Lung microvascular endothelial cell (primary cell): ENCODE results near the gene DAZAP1. TPM values are rescaled to one million over a fixed set of nuclear protein-coding genes. Genes with fewer than 3 reads are reported as not detected.
A peak's percentile ranks its signal among the peaks of the same experiment; 100 is the strongest.

Experiments
- DNase-seq, 2 donors: peaks; one replicate each; pipeline versions ENCODE4 v3.0.0 to v3.0.0-alpha.2; 2010; ENCODE audit warnings: low read depth in 2 of 2
- total RNA-seq: library from RNA; depleted of rRNA; stranded (reverse); fragments of >200 nt; gene quantifications from 2 replicates; pipeline ENCODE4 v1.2.1, GENCODE V29; 2014

DAZAP1 gene
- total RNA-seq, 1 donor from 2014 or later: 46.4 TPM

GRCh38 chr19:1377176-1377964 lies 30.0 kb upstream of the DAZAP1 start:
- no peak for DNase-seq

GRCh38 chr19:1377965-1378785 lies 29.2 kb upstream of the DAZAP1 start:
- DNase-seq: peak in 1 of 2 donors; percentile 91

DNA sequence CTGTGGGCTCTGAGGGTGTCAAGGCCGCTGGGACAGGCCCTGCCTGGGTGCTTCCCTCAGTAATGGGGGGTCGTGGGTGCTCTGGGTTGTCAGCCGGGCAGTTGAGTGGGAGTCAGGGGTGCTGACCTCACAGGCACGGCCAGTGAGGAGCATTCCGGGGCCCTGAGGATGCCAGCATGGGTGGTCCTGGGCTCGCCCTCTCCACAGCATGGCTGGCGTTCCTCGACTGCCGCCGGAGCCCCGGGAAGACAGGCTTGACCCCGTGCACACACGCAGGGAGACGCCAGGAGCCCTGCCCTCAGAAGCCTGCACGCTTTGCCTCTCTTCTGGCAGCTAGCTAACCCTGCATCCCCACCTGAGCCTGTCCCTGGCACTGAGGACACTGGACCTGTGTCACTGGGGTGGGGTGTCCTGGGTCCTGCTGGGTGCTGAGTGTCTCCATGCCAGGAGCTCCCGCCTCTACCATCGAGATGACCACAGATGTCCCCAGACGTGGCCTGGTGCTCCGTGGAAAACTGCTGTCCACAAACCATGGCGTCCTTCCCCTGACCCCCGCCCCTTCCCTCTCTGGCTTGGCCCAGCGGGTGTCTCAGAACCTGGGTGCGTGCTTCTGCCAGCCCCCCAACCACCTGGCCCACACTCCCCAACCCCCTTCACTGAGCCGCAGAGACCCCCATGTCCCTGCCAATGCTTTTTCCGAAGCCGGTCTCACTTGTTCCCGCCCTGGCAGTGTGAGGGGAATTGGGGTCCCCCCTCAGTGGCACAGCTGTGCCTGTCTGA lies 28.1 kb upstream of the DAZAP1 start:
- DNase-seq: no peak

- DNase-seq: no peak
These were observed 27.4 kb upstream of the DAZAP1 start for GRCh38 chr19:1379961-1380489.

GRCh38 chr19:1382250-1382649 lies 25.1 kb upstream of the DAZAP1 start:
- DNase-seq: no peak

- DNase-seq: no peak
These were observed 24.4 kb upstream of the DAZAP1 start for GRCh38 chr19:1383017-1383311.

DNA sequence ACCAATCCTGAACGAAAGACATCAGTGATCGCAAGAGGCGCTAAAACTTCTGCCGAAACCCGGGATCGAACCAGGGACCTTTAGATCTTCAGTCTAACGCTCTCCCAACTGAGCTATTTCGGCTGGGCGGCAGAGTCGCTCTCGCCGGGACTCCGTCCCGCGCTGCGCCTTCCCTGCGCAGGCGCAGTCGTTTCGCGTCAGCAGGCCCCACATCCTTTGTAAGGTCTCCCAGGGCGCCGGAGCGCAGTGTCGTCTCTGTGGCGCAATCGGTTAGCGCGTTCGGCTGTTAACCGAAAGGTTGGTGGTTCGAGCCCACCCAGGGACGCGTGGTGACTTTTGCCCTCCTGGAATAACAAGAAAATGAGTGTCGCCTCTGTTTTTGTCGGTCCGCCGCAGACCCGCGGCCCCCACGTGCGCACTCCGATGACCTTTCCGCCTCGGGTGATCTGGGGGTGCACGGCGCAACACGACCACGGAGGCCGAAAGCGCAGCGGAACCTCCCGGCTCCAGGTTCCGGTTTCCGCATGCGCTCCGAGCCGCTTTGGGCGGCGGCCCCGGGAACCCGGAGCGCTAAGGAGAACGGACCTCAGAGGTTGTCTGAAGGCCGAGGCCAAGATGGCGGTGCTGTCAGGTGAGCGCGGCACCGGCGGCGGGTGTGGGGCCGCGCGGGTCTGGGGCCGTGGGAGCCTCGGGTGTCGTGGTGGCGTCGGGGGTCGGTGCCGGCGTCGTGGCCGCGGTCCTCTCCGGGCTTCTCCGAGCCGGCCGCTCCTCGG lies 23.9 kb upstream of the DAZAP1 start, which contains the start of gene NDUFS7:
NDUFS7 (plus strand) TSS at position 596 of the 773 bp plus-strand sequence; CDS start at position 616, 20 bp downstream.
- DNase-seq: peak; percentile 94

- no peak for DNase-seq
These were observed 23.3 kb upstream of the DAZAP1 start for GRCh38 chr19:1384085-1384462.

- DNase-seq: peak; percentile 67 to 73
These were observed 22.8 kb upstream of the DAZAP1 start for GRCh38 chr19:1384478-1385110.

DNA sequence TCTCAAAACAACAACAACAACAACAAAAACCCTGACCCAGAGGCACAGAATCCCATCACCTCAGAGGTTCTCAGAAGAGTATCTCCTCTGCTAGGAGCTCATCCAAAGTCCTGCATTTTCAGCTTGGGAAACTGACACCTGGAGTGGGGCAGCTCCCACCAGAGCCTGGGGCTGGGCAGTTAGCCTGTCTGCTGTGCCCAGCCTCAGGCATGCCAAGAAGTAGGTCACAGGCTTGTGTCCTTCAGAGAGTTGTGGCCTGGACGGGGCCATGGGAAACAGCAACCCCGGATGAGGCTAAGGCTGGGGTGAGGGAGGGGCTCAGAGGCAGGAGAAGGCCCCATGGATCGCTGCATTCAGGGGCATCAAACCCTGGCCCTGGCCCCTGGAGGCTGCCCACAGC lies 21.6 kb upstream of the DAZAP1 start:
- no peak for DNase-seq

DNA sequence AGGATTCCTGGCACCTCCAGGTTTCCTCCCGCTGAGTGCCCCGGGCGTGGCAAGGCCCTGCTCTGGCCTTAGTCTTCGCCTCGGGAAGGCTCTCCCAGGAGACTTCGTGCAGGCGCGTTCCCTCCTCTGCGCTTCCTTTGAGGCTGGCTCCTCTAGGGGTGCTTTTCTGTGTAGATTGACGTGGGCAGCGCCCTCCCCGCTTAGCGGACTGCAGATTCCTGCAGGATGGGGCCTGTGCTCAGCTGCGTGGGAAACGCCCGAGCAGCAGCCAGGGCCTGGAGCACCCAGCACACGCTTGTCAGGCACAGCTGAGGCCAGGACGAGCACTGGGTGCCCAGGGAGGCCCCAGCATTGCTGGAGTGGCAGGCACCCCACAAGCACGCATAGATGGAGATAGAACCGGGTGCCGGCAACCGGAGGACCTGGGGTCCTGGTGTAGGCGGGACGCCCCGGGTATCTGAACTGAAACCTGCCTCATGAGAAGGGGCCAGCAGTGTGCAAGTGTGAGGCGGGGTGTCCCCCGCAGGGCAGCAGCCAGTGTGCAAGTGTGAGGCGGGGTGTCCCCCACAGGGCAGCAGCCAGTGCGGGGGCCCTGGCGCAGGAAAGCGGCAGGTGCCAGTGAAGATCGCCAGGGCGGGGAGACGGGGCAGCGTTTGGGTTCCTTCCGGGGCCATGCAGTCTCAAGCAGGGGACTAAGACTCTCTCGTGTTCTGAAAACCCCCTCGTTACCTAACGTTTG lies 20.3 kb upstream of the DAZAP1 start:
- DNase-seq: no peak

DNA sequence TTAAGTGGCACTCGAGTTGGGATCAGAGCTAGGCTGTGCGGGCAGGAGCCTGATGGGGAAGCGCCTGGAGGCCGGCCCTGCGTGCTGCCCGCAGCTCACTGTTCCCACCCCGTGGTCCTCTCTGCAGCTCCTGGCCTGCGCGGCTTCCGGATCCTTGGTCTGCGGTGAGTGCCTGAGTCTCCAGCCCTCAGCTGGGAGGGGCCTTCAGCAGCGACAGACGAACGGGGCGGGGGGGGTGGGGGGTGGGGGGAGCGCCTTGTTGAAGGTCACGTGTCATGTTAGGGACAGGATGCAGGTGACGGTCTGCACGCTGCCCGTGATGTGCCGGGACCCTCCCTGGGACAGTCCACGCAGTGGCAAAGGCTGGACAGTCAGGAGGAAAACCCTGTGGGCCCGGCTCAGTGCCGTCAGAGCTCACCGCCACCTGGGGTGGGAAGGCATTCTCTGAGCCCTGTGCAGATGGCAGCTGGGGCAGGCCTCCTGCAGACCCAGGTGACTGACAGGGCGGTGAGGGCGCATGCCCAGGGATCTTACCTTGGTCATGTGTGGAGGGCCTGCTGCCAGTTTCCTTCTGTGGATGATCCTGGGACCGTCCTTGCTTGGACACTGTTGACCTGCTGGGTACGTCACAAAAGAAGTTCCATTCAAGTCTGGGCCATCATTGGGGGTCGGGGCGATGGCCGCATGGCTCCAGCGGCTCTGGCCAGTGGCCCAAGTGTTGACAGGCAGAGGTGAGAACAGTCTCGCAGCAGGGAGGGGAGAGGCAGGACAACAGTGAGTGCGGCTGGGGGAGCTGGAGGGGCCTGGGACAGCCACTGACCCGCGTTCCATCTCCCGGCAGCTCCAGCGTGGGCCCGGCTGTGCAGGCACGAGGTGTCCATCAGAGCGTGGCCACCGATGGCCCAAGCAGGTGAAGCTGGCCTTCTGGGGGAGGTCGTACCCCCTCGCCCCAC lies 19.4 kb upstream of the DAZAP1 start:
- no peak for DNase-seq

GRCh38 chr19:1388637-1389026 lies 18.8 kb upstream of the DAZAP1 start:
- no peak for DNase-seq

GRCh38 chr19:1389033-1389940 lies 18.1 kb upstream of the DAZAP1 start:
- no peak for DNase-seq

DNA sequence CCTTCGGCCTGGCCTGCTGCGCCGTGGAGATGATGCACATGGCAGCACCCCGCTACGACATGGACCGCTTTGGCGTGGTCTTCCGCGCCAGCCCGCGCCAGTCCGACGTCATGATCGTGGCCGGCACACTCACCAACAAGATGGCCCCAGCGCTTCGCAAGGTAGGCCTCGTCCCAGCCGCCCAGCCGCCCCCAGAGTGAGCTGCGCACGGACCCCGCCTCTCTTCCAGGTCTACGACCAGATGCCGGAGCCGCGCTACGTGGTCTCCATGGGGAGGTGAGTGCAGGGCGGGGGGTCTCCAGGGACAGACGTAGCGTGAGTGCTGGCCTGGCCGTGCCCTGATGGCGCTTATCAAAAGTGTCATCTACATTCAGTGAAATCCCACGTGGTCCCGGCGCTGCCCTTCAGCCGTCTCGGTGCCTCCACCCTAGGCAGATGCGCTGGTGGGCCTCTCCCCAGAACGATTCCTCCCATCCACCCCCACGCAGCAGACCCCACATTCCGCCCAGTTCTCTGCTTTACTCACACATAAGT lies 16.4 kb upstream of the DAZAP1 start:
- no peak for DNase-seq

- DNase-seq: no peak
These were observed 15.0 kb upstream of the DAZAP1 start for GRCh38 chr19:1392407-1392806.

DNA sequence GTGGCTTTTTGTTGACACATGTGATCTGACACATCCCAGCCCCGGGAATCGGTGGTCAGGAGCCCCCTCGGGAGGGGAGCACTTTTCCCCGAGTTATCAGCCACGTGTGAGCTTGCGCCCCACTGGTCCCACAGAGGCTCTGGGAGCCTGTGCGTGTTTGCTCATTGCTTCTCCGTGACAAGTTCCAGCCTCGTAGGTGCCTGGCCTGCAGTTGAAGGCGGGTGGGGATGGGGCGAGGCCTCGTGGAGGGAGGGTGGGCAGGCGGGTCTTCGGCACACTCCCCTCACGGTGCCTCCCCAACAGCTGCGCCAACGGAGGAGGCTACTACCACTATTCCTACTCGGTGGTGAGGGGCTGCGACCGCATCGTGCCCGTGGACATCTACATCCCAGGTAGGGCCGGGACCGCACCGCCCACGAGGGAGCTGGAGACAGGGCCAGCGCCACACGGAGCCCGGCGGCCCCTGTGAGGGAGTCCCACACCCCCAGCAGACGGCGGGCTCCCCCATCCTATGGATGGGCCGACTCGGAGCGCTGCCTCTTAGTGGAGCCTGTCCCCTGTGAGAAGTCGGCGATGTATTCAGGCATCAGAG lies 14.4 kb upstream of the DAZAP1 start:
- DNase-seq: no peak
